IPS DF 6.9 (cell line): Measurements from ENCODE around the gene OR10G3.
"Not testable (repeated sequence)": the region's sequence is repeated elsewhere in the genome, so short reads cannot be mapped to it uniquely, and the experiment has no call there.

Source experiments
- DNase-seq: peaks from one replicate; pipeline ENCODE4 v3.0.0-alpha.2; 2013; ENCODE audit warnings: low read depth, low spot score
- H3K27ac ChIP-seq: one replicate; pipeline ENCODE4 v1.5.1; 2013; ENCODE audit warnings: low read length, control low read depth
- H3K27me3 ChIP-seq: 2 replicates; pipeline ENCODE4 v1.6.1; 2013; ENCODE audit warnings: mild to moderate bottlenecking, low read length; ENCODE audit not compliant: control insufficient read depth, insufficient read depth
- H3K36me3 ChIP-seq: 2 replicates; pipeline ENCODE4 v1.6.1; 2013; ENCODE audit warnings: low read length; ENCODE audit not compliant: control insufficient read depth, insufficient read depth
- H3K4me1 ChIP-seq: 2 replicates; pipeline ENCODE4 v1.6.1; 2013; ENCODE audit warnings: low read length; ENCODE audit not compliant: control insufficient read depth, insufficient read depth
- H3K4me3 ChIP-seq: 2 replicates; pipeline ENCODE4 v1.5.1; 2013; ENCODE audit warnings: mild to moderate bottlenecking, low read length
- H3K9me3 ChIP-seq: 2 replicates; pipeline ENCODE4 v1.6.1; 2013; ENCODE audit warnings: low read length, inconsistent platforms; ENCODE audit not compliant: control insufficient read depth, insufficient read depth
- WGBS: extraction: QIAGEN DNeasy Blood & Tissue Kit; methylation state at CpG from one replicate; pipeline ENCODE4 v1.1.7; 2013; ENCODE audit warnings: mixed read lengths, missing lambda C conversion rate; ENCODE audit not compliant: insufficient read length, insufficient coverage; 5-methylcytosine and 5-hydroxymethylcytosine counted together

The OR10G3 gene, protein sequence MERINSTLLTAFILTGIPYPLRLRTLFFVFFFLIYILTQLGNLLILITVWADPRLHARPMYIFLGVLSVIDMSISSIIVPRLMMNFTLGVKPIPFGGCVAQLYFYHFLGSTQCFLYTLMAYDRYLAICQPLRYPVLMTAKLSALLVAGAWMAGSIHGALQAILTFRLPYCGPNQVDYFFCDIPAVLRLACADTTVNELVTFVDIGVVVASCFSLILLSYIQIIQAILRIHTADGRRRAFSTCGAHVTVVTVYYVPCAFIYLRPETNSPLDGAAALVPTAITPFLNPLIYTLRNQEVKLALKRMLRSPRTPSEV

DNA sequence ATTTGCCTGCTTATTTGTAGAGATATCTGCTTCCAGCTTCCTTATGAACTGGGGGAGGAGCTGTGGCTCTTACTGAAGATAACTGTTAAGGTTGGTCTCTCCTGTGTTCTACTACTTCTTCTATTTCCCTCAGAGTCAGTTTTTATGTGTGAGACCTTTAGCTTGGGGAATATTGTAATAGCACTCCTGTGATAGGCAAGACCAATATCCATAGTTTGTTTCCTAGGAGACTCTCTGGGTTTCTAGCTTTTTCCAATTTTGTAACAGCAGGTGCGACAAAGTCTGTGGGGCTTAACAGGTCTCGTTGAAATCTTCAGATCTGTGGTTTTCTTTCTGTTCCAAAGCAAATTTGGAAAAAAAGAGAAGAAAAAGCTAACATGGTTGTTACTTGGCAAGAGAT is at the start of gene OR10G3:
Gene OR10G3 (minus strand): TSS at position 101 of the 400 bp plus-strand sequence. CDS start 9,332 bp downstream, outside the sequence.
- Histone ChIP-seq H3K27ac (no peak within 1 kb of the TSS), H3K27me3 (no peaks in the 10 kb centered on the region), H3K4me3 (no peak within 1 kb of the TSS), H3K9me3 (no peaks in the 10 kb centered on the region), H3K36me3 (no peaks in the 10 kb centered on the region), H3K4me1 (no peaks in the 10 kb centered on the region)
- WGBS = no CpG with 5 or more reads among the region's 2 CpGs
- no peak for DNase-seq

DNA sequence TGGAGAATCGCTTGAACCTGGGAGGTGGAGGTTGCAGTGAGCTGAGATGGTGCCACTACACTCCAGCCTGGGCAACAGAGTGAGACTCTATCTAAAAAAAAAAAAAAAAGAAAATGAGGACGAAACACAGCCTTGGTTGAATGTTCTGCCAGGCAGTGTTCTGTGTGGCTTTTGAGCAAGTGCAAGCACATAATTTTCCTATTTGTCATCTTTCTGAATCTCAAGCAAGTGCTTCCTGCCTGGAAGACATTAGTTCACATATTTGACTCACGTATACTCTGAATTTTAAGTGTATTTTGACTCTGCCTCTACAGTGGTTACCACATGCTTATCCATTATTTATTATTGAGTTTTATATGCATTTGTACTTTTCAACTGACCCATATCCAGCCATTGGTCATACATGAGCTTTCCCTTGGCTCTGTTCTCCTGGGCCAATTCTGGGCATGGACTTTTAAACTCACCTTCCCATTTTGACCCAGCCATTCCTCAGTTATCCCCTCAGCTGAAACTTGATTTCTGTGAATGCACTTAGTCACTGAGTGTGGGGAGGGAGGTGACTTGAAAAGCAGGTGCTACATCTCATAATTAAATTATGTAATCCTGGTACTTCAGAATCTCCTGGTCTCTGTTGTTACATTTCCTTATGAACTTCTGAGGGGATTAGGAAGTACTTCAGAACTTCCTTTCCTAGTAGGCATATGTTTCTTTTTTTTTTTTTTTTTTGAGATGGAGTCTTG is 46.8 kb upstream of the OR10G3 start:
- H3K9me3 ChIP-seq = no peaks in the 10 kb centered on the region
- no peaks in the 10 kb centered on the region for H3K27me3 ChIP-seq
- no peaks in the 10 kb centered on the region for H3K4me1 ChIP-seq
- H3K27ac ChIP-seq = no peak overlapping the region
- H3K4me3 ChIP-seq = no peak overlapping the region
- WGBS = no CpG with 5 or more reads among the region's 3 CpGs
- no peak for DNase-seq
- no peaks in the 10 kb centered on the region for H3K36me3 ChIP-seq

DNA sequence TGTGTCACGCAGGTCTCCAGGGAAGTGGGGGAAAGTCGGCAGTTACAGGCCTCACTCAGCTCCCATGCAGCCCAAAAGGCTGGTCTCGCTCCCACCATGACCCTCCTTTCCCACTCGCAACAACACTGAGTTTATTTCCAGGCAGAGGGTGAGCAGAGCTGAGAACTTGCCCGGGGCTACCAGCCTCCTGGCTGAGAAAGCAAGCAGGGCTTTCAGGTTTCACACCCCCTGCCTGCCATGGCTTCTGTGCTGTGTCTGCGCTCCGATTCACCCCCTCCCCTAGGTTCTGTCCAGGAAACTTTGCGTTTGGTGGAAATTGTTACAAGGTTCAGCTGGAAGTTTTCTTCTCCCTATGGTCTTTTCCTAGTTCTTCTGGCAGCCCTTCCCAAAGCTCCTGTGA is 37.7 kb upstream of the OR10G3 start:
- no peak for DNase-seq
- no peak overlapping the region for H3K4me3 ChIP-seq
- no peak overlapping the region for H3K27ac ChIP-seq
- no peaks in the 10 kb centered on the region for H3K9me3 ChIP-seq
- WGBS = no CpG with 5 or more reads among the region's 8 CpGs
- no peaks in the 10 kb centered on the region for H3K27me3 ChIP-seq
- no peaks in the 10 kb centered on the region for H3K36me3 ChIP-seq
- H3K4me1 ChIP-seq = no peaks in the 10 kb centered on the region

DNA sequence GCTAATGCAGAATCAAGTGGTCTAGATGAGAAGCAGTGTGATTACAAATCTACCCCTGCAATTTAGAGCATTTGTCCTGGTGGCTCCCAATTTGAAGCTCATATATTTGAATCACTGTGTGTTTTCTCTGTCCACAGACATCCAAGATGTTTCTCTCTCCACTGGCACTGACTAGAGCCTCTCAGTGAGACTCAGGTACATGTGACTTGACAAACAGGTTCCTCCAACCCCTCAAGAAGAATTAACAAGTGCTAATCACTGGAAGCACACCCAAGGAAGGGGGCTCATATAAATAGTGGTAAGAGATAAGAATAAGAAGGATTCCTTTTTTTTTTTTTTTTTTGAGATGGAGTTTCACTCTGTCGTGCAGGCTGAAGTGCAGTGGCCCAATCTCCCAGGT is 34.4 kb upstream of the OR10G3 start:
- Histone ChIP-seq H3K27me3 (no peaks in the 10 kb centered on the region), H3K36me3 (no peaks in the 10 kb centered on the region), H3K27ac (no peak overlapping the region), H3K4me3 (no peak overlapping the region), H3K9me3 (no peaks in the 10 kb centered on the region), H3K4me1 (no peaks in the 10 kb centered on the region)
- DNase-seq = no peak
- no CpG with 5 or more reads among the region's 1 CpG for WGBS

DNA sequence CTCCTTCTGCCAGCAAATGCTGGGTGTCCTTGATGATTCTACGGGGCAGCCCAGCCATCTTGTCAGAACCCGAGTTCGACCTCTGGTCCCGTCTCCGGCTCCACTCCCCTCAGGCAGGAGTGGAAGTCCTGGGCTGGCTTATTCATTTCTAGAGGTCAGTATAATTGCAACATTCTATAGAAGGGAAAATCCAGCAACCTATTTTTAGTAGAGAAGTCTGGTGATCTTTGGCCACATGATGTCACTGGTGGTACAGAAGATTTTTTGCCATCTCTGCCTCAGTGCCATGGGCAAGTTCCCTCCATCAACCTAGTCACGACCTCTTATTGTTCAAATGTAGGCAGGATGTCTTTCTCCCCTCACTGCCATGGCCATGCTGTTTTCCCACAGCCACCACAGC is 32.4 kb upstream of the OR10G3 start:
- no peaks in the 10 kb centered on the region for H3K27me3 ChIP-seq
- H3K36me3 ChIP-seq = no peaks in the 10 kb centered on the region
- no peak for DNase-seq
- no CpG with 5 or more reads among the region's 6 CpGs for WGBS
- H3K4me3 ChIP-seq = no peak overlapping the region
- H3K9me3 ChIP-seq = no peaks in the 10 kb centered on the region
- no peaks in the 10 kb centered on the region for H3K4me1 ChIP-seq
- H3K27ac ChIP-seq = no peak overlapping the region

DNA sequence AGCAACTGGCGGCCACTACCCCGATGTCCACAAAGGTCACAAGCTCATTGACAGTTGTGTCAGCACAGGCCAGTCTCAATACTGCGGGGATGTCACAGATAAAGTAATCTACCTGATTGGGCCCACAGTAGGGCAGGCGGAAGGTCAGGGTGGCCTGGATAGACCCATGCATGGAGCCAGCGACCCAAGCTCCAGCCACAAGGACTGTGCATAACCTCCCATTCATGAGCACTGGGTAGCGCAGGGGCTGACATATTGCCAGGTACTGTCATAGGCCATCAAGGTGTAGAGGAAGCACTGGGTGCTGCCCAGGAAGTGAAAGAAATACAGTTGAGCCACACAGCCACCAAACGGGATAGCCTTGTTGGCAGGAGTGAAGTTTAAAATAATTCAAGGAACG is 22.3 kb upstream of the OR10G3 start:
- H3K9me3 ChIP-seq, H3K4me3 ChIP-seq, H3K36me3 ChIP-seq, H3K27ac ChIP-seq, H3K27me3 ChIP-seq, H3K4me1 ChIP-seq, DNase-seq: not testable (repeated sequence)
- WGBS = no CpG with 5 or more reads among the region's 8 CpGs

DNA sequence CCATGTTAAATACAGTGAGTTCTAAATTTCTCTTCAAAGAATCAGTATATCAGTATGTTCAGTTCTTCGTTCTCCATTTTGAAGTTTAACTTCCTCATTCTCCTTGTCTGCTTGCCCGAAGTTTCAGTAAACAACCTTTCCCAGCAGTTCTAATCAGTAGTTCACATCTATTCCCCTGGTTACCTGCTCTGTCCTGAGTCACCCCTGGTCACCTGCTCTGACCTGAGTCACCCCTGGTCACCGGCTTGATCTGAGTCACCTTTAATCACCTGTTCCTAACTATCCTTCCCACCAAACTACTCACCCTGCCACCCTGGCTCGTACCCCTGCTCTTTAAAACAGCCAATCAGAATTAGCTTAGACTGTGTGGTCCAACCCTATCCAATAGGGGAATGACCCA is 9.4 kb upstream of the OR10G3 start:
- no peak overlapping the region for H3K4me3 ChIP-seq
- no peaks in the 10 kb centered on the region for H3K36me3 ChIP-seq
- no peaks in the 10 kb centered on the region for H3K4me1 ChIP-seq
- H3K9me3 ChIP-seq = no peaks in the 10 kb centered on the region
- DNase-seq = no peak
- no CpG with 5 or more reads among the region's 4 CpGs for WGBS
- H3K27ac ChIP-seq = no peak overlapping the region
- H3K27me3 ChIP-seq = no peaks in the 10 kb centered on the region

DNA sequence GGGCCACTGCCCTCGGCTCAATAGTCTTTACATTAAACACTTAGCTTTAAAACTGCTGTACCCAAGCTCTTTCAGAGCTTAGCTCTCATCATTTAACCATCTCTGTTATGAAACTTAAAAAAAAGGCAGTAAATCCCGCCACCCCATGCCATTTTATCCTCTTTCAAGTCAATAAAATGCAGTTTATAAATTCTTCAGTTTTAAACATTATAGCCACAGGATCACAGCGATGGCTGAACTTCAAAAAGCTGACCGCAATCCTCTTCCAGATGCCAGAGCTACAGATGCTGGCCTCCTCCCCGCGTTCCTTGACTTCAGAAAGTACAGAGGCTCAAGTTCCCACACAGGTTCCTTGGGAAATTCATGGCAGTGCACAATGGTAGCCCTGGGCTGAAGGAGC is 4.2 kb downstream of the OR10G3 start:
- Histone ChIP-seq H3K9me3 (no peaks in the 10 kb centered on the region), H3K36me3 (no peaks in the 10 kb centered on the region), H3K27me3 (no peaks in the 10 kb centered on the region), H3K27ac (no peak overlapping the region), H3K4me3 (no peak overlapping the region), H3K4me1 (no peaks in the 10 kb centered on the region)
- WGBS = no CpG with 5 or more reads among the region's 6 CpGs
- no peak for DNase-seq

DNA sequence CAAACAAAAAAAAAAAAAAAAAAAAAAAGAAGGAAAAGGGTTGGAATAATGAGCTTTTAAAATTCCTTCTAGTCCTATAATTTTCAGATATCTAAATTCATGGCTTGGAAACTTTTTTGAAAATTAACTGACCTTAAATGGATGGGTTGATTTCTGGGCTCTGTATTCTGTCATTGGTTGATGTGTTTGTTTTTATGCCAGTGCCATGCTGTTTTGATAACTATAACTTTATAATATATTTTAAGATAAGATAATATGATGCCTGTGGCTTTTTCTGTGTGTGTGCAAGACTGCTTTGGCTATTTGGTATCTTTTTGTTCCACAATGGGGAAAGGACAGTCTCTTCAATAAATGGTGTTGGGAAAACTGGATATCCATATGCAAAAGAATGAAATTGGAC is 7.3 kb downstream of the OR10G3 start:
- H3K27me3 ChIP-seq = no peaks in the 10 kb centered on the region

DNA sequence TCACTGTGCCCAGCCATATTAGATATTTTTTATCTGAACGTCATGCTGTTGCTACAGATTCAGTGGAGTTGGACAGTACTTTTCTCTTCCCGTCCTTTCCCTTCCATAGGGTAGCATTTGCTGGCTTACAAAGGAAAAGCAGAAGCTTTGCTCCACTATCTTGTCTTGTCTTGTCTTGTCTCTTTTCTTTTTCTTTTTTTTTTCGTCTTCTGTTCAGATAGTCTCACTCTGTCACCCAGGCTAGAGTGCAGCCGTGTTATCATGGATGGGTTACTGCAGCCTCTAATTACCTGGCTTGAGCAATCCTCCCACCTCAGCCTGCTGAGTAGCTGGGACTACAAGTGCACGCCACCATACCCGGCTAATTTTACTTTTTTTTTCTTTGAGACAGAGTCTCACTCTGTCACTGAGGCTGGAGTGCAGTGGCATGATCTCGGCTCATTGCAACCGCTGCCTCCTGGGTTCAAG is 21.1 kb downstream of the OR10G3 start:
- no peak overlapping the region for H3K4me3 ChIP-seq
- no peaks in the 10 kb centered on the region for H3K9me3 ChIP-seq
- H3K36me3 ChIP-seq = no peaks in the 10 kb centered on the region
- DNase-seq = no peak
- H3K4me1 ChIP-seq = peaks cover 3% of the 10 kb centered on the region; the same call in 1 of the 2 replicates
- H3K27ac ChIP-seq = no peak overlapping the region
- no CpG with 5 or more reads among the region's 8 CpGs for WGBS
- H3K27me3 ChIP-seq = no peaks in the 10 kb centered on the region

More for the DNA sequence above, 7.3 kb downstream of the OR10G3 start:
- Histone ChIP-seq H3K4me3 (no peak overlapping the region), H3K4me1 (no peaks in the 10 kb centered on the region), H3K9me3 (no peaks in the 10 kb centered on the region), H3K36me3 (no peaks in the 10 kb centered on the region), H3K27ac (no peak overlapping the region)
- DNase-seq = no peak
